GM12878 (cell line): ENCODE results near the gene UBASH3A. TPM values are rescaled to one million over a fixed set of nuclear protein-coding genes. Genes with fewer than 3 reads are reported as not detected.

ENCODE experiments used
- ATAC-seq: fragments of 200-7000 bp; cut with Tn5 transposase; 3 replicates; pipeline ENCODE4 v1.9.1; 2020; ENCODE audit warnings: mild to moderate bottlenecking, moderate library complexity
- BruUV-seq: library from RNA; stranded (reverse); fragments of 400-500 nt; replicated peaks from 2 replicates; lab custom pipeline; 2021; lab: Mats Ljungman, UMichigan
- CTCF ChIA-PET: fragments of 300-600 bp; sonication (Branson Sonifier 250); formaldehyde crosslinking; extraction: SDS; loops from one replicate; lab custom pipeline; 2021; ENCODE audit warnings: inconsistent platforms; lab: Yijun Ruan, JAX
- POLR2A ChIA-PET: fragments of 350-600 bp; formaldehyde crosslinking; extraction: SDS; loops from one replicate; lab custom pipeline; 2021; ENCODE audit warnings: inconsistent platforms; lab: Charles Lee
- RAD21 ChIA-PET: fragments of 300-600 bp; sonication (Branson Sonifier 250); formaldehyde crosslinking; loops from one replicate; lab custom pipeline; 2023; ENCODE audit warnings: antibody characterized with exemption; ENCODE audit not compliant: unreplicated experiment; lab: Charles Lee
- SMC1A ChIA-PET: fragments of 300-600 bp; sonication (Branson Sonifier 250); formaldehyde crosslinking; loops from one replicate; lab custom pipeline; 2023; ENCODE audit not compliant: unreplicated experiment, uncharacterized antibody; lab: Charles Lee
- DNase-seq: peaks from one replicate; pipeline ENCODE4 v3.0.0-alpha.2; 2011; ENCODE audit warnings: low read depth, low spot score
- FAIRE-seq: peaks from 3 replicates; lab custom pipeline; 2011; peaks lifted over from hg19 to GRCh38; lab: Jason Lieb, UNC
- H2AFZ ChIP-seq: 2 replicates; pipeline ENCODE4 v1.6.0; 2011; ENCODE audit warnings: low read depth, low read length, control low read depth; ENCODE audit not compliant: control insufficient read depth
- H3K27ac ChIP-seq: 2 replicates; pipeline ENCODE4 v1.5.1; 2011; ENCODE audit warnings: control low read depth; ENCODE audit not compliant: control insufficient read depth, insufficient read depth
- H3K27me3 ChIP-seq, 2 experiments: replicated peaks in 1 of 2; 2 replicates each; pipeline versions ENCODE4 v1.6.0 to v1.6.1; 2011; ENCODE audit warnings: low read length in 1 of 2; ENCODE audit not compliant: control insufficient read depth in 2 of 2, insufficient read depth in 2 of 2
- H3K36me3 ChIP-seq, 2 experiments: 2 replicates each; pipeline ENCODE4 v1.5.1; 2011; ENCODE audit warnings: low read length in 1 of 2; ENCODE audit not compliant: control insufficient read depth in 2 of 2, insufficient read depth in 2 of 2
- H3K4me1 ChIP-seq: 2 replicates; pipeline ENCODE4 v1.6.1; 2011; ENCODE audit warnings: mild to moderate bottlenecking, low read length, moderate library complexity, mixed read lengths; ENCODE audit not compliant: control insufficient read depth, insufficient read depth
- H3K4me2 ChIP-seq: 2 replicates; pipeline ENCODE4 v1.6.0; 2011; ENCODE audit warnings: control low read depth; ENCODE audit not compliant: control insufficient read depth, insufficient read depth
- H3K4me3 ChIP-seq: fragments of 200-600 bp; sonication (generic); 2 replicates; pipeline ENCODE4 v1.5.1; 2016
- H3K79me2 ChIP-seq: 2 replicates; pipeline ENCODE4 v1.6.0; 2011; ENCODE audit warnings: low read length; ENCODE audit not compliant: control insufficient read depth, insufficient read depth
- H3K9ac ChIP-seq: 2 replicates; pipeline ENCODE4 v1.8.0; 2011; ENCODE audit warnings: low read length, control low read depth, mixed read lengths; ENCODE audit not compliant: control insufficient read depth, insufficient read depth
- H3K9me3 ChIP-seq: replicated peaks from 3 replicates; pipeline ENCODE4 v1.5.1; 2011; ENCODE audit warnings: mild to moderate bottlenecking, low read length; ENCODE audit not compliant: control insufficient read depth, insufficient read depth
- H4K20me1 ChIP-seq: 2 replicates; pipeline ENCODE4 v1.6.0; 2011; ENCODE audit not compliant: control insufficient read depth, insufficient read depth
- CHD1 ChIP-seq: IDR thresholded peaks from 2 replicates; pipeline ENCODE4 v1.6.1; 2012; ENCODE audit warnings: low read depth, low read length, improper control_type of control experiment
- FOXK2 ChIP-seq: fragments of 450-650 bp; IDR thresholded peaks from 2 replicates; pipeline ENCODE4 v1.6.1; 2017; ENCODE audit warnings: mild to moderate bottlenecking, moderate library complexity
- MEF2B ChIP-seq: fragments of 450-650 bp; IDR thresholded peaks from 2 replicates; pipeline ENCODE4 v1.6.1; 2018; ENCODE audit warnings: mild to moderate bottlenecking, moderate library complexity; ENCODE audit not compliant: partially characterized antibody, poor library complexity, severe bottlenecking
- NR2C2 ChIP-seq: IDR thresholded peaks from 2 replicates; pipeline ENCODE4 v1.6.1; 2011; ENCODE audit warnings: borderline replicate concordance, low read depth; ENCODE audit not compliant: control insufficient read depth, insufficient read length
- PBX3 ChIP-seq: IDR thresholded peaks from 2 replicates; pipeline ENCODE4 v1.6.1; 2011; ENCODE audit warnings: mild to moderate bottlenecking, low read depth, low read length, moderate library complexity; ENCODE audit not compliant: insufficient replicate concordance
- POU2F2 ChIP-seq: IDR thresholded peaks from 3 replicates; pipeline ENCODE4 v1.6.1; 2011; ENCODE audit warnings: low read depth, mild to moderate bottlenecking, low read length, borderline replicate concordance
- WGBS: methylation state at CpG from one replicate; pipeline ENCODE4 v1.1.6; 2016; ENCODE audit warnings: low lambda C conversion rate; ENCODE audit not compliant: insufficient replicate concordance, insufficient coverage; ENCODE audit errors: missing lambda C conversion rate; 5-methylcytosine and 5-hydroxymethylcytosine counted together
- in situ Hi-C: fragments of 300-500 bp; cut with MboI; formaldehyde crosslinking; loops from 9 replicates; pipeline ENCODE4 v1.14.3; 2018; ENCODE audit warnings: mixed read lengths
- intact Hi-C: fragments of 100-400 bp; cut with micrococcal nuclease; formaldehyde crosslinking; loops from one replicate; pipeline ENCODE4 v1.14.2; 2022; ENCODE audit not compliant: unreplicated experiment
- polyA plus RNA-seq, 11 experiments: library from polyadenylated mRNA; depleted of rRNA in 4 of 11; unstranded in 6 of 11; stranded (reverse) in 5 of 11; fragments of >200 nt; fragmentation: Nextera tagmentation in 4 of 11; fragmentation: Illumina TruSeq in 1 of 11; extraction: Ambion mirVana in 4 of 11; extraction: Trizol in 1 of 11; gene quantifications; 1 replicate in 1 of 11; 2 replicates in 10 of 11; pipeline versions ENCODE4 v1.2.1 to v1.2.3, GENCODE V29; 2011 to 2016; ENCODE audit warnings: inconsistent platforms in 2 of 11, missing spikeins in 2 of 11, low read depth in 1 of 11
- total RNA-seq, 4 experiments: library from RNA; depleted of rRNA in 3 of 4; stranded (reverse); fragments of >200 nt in 3 of 4; fragmentation: Illumina TruSeq in 1 of 4; extraction: Trizol in 1 of 4; gene quantifications; 2 replicates each; pipeline versions ENCODE4 v1.2.1 to v1.2.3, GENCODE V29; 2013 to 2021
- TF ChIP-seq, protein P1 (sequence below): IDR thresholded peaks from 2 replicates; pipeline ENCODE4 v1.6.1; 2012; ENCODE audit warnings: improper control_type of control experiment, low read depth, low read length; ENCODE audit not compliant: insufficient replicate concordance
- TF ChIP-seq, protein P2 (sequence below): fragments of 450-650 bp; IDR thresholded peaks from 2 replicates; pipeline ENCODE4 v1.6.1; 2016; ENCODE audit warnings: mild to moderate bottlenecking, moderate library complexity, borderline replicate concordance

The UBASH3A gene
- total and polyA plus RNA-seq, 10 of the 15 experiments (the other 5 are each of a cell fraction or from before 2014, with no cell fraction given): 0.04 to 0.39 (median 0.23) TPM; not detected in 1

DNA sequence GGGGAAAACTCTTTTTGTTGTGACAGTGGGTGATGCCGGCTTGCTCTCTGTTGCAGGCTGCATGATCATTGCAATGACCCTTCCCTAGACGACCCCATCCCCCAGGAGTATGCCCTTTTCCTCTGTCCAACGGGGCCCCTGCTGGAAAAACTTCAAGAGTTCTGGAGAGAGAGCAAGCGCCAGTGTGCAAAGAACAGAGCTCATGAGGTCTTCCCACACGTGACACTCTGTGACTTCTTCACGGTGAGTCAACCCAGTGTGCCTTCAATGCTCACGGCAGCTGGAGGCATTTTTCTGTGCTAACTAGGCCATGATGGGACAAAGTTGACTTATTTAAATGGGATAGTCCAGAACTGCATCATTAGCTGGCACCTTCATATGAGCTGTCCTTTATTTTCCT, 5.7 kb downstream of the UBASH3A start:
- CTCF ChIA-PET: interaction anchor here (1.3 to 1.5 kb wide), 2 partner anchors 10 to 127 kb away, joined by 3 to 4 read pairs; no protein-coding TSS in a partner anchor
- no peaks in the 10 kb centered on the region for H3K27me3 ChIP-seq
- no peaks in the 10 kb centered on the region for H3K79me2 ChIP-seq
- no peaks in the 10 kb centered on the region for H3K36me3 ChIP-seq
- no peak for FAIRE-seq
- 71% methylated on average over 7 of the region's 7 CpGs for WGBS
- POLR2A ChIA-PET: interaction anchor here (0.5 to 1.3 kb wide), 5 partner anchors 9 to 403 kb away, joined by 3 to 4 read pairs (median 3); no protein-coding TSS in a partner anchor
- H3K27ac ChIP-seq: no peak overlapping the region
- H2AFZ ChIP-seq: no peak overlapping the region
- SMC1A ChIA-PET: interaction anchor here (0.8 to 2.8 kb wide), 4 partner anchors 8 to 58 kb away, joined by 3 to 10 read pairs (median 4); no protein-coding TSS in a partner anchor
- TF ChIP-seq PBX3: no peak
- no peak for TF ChIP-seq POU2F2
- no peak for TF ChIP-seq FOXK2
- no peak for TF ChIP-seq CHD1
- TF ChIP-seq, protein P1, sequence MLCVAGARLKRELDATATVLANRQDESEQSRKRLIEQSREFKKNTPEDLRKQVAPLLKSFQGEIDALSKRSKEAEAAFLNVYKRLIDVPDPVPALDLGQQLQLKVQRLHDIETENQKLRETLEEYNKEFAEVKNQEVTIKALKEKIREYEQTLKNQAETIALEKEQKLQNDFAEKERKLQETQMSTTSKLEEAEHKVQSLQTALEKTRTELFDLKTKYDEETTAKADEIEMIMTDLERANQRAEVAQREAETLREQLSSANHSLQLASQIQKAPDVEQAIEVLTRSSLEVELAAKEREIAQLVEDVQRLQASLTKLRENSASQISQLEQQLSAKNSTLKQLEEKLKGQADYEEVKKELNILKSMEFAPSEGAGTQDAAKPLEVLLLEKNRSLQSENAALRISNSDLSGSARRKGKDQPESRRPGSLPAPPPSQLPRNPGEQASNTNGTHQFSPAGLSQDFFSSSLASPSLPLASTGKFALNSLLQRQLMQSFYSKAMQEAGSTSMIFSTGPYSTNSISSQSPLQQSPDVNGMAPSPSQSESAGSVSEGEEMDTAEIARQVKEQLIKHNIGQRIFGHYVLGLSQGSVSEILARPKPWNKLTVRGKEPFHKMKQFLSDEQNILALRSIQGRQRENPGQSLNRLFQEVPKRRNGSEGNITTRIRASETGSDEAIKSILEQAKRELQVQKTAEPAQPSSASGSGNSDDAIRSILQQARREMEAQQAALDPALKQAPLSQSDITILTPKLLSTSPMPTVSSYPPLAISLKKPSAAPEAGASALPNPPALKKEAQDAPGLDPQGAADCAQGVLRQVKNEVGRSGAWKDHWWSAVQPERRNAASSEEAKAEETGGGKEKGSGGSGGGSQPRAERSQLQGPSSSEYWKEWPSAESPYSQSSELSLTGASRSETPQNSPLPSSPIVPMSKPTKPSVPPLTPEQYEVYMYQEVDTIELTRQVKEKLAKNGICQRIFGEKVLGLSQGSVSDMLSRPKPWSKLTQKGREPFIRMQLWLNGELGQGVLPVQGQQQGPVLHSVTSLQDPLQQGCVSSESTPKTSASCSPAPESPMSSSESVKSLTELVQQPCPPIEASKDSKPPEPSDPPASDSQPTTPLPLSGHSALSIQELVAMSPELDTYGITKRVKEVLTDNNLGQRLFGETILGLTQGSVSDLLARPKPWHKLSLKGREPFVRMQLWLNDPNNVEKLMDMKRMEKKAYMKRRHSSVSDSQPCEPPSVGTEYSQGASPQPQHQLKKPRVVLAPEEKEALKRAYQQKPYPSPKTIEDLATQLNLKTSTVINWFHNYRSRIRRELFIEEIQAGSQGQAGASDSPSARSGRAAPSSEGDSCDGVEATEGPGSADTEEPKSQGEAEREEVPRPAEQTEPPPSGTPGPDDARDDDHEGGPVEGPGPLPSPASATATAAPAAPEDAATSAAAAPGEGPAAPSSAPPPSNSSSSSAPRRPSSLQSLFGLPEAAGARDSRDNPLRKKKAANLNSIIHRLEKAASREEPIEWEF: no peak
- TF ChIP-seq NR2C2: no peak
- TF ChIP-seq, protein P2, sequence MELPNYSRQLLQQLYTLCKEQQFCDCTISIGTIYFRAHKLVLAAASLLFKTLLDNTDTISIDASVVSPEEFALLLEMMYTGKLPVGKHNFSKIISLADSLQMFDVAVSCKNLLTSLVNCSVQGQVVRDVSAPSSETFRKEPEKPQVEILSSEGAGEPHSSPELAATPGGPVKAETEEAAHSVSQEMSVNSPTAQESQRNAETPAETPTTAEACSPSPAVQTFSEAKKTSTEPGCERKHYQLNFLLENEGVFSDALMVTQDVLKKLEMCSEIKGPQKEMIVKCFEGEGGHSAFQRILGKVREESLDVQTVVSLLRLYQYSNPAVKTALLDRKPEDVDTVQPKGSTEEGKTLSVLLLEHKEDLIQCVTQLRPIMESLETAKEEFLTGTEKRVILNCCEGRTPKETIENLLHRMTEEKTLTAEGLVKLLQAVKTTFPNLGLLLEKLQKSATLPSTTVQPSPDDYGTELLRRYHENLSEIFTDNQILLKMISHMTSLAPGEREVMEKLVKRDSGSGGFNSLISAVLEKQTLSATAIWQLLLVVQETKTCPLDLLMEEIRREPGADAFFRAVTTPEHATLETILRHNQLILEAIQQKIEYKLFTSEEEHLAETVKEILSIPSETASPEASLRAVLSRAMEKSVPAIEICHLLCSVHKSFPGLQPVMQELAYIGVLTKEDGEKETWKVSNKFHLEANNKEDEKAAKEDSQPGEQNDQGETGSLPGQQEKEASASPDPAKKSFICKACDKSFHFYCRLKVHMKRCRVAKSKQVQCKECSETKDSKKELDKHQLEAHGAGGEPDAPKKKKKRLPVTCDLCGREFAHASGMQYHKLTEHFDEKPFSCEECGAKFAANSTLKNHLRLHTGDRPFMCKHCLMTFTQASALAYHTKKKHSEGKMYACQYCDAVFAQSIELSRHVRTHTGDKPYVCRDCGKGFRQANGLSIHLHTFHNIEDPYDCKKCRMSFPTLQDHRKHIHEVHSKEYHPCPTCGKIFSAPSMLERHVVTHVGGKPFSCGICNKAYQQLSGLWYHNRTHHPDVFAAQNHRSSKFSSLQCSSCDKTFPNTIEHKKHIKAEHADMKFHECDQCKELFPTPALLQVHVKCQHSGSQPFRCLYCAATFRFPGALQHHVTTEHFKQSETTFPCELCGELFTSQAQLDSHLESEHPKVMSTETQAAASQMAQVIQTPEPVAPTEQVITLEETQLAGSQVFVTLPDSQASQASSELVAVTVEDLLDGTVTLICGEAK: no peak
- no peak for TF ChIP-seq MEF2B
- H3K4me3 ChIP-seq: no peak overlapping the region
- no TSS peak for BruUV-seq
- no peaks in the 10 kb centered on the region; the same call in 2 of the 3 replicates for H3K9me3 ChIP-seq
- no peak for DNase-seq
- H3K4me2 ChIP-seq: no peak overlapping the region
- H3K4me1 ChIP-seq: peaks cover 23% of the 10 kb centered on the region
- ATAC-seq: no peak
- RAD21 ChIA-PET: interaction anchor here (0.7 to 3.0 kb wide), 4 partner anchors 9 to 71 kb away, joined by 3 to 11 read pairs (median 4); no protein-coding TSS in a partner anchor
- intact Hi-C loops (no loop called here), in situ Hi-C loops (no loop called here)
- H4K20me1 ChIP-seq: no peaks in the 10 kb centered on the region
- H3K9ac ChIP-seq: no peak overlapping the region
